Lung microvascular endothelial cell (primary cell): ENCODE data around the gene FLAD1. TPM values are rescaled to one million over a fixed set of nuclear protein-coding genes. Genes with fewer than 3 reads are reported as not detected.

Experiments
- DNase-seq, 2 donors: peaks; one replicate each; pipeline versions ENCODE4 v3.0.0 to v3.0.0-alpha.2; 2010; ENCODE audit warnings: low read depth in 2 of 2
- total RNA-seq: library from RNA; depleted of rRNA; stranded (reverse); fragments of >200 nt; gene quantifications from 2 replicates; pipeline ENCODE4 v1.2.1, GENCODE V29; 2014

Gene FLAD1
- total RNA-seq, 1 donor from 2014 or later: 24.2 TPM

DNA sequence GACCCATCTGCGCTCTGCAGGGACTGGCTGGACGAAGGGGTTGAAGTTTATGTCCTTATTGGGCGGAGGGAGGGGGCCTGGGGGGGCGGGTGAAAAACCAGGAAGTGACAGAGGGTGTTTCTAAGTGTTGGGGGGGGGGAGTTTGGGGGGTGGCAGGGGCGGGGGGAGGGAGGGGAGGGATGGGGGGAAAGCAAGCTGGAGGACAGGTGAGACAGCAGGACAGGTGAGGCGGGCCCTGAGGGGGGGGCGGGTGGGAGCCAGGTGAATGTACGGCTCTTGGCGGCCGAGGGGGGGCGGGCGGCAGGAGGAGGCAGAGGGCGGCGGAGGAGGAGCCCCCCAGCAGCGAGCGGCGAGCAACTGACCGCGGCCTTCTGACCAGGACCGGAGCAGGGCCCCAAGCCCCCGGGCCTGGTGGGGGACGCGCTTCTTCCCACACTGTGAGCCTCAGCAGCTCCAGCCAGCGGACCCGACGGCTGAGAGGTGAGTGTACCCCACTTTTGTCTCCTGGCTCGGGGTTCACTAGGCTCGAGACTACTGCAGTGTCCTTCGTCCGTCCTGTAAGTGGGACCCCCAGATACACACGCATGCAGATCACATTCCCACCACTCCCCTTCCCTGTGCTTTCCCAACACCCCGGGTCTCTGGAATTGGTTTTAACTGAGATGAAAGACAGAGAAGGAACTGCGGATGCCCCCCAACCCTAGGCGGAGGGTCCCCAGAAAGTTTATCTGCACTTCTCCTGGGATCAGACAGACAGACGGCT, 19.5 kb downstream of the FLAD1 start, which contains the start of gene ZBTB7B:
Gene ZBTB7B (plus strand): TSS at position 339 of the 763 bp plus-strand sequence. CDS start 11,859 bp downstream, outside the sequence.
- DNase-seq: peak; percentile 36 to 38

DNA sequence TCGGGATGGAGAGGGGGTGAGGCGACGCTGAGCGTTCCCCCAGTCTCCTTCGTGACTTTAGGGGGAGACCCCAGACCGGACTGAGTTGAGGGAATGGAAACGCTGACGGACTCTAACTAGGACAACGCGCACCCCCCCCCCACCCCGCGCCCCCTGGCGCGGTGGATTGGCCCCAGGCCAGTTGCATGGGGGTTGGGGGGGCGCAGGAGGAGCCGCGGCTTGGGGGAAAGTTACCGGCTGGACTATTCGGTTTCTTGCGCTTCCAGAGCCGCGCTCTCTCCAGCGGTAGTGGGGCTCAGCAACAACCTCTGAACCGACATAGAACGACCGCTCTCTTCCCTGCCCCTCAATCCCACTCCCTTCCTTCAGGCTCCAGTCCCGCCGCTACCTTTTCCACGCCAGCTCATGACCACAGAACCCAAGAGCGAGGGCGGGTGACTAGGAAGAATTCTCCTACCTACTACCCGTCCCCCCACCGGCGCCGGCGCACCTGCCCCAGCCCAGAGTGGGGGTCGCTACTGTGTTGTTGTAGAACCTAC, 20.2 kb downstream of the FLAD1 start:
- DNase-seq: peak; percentile 20 to 45

DNA sequence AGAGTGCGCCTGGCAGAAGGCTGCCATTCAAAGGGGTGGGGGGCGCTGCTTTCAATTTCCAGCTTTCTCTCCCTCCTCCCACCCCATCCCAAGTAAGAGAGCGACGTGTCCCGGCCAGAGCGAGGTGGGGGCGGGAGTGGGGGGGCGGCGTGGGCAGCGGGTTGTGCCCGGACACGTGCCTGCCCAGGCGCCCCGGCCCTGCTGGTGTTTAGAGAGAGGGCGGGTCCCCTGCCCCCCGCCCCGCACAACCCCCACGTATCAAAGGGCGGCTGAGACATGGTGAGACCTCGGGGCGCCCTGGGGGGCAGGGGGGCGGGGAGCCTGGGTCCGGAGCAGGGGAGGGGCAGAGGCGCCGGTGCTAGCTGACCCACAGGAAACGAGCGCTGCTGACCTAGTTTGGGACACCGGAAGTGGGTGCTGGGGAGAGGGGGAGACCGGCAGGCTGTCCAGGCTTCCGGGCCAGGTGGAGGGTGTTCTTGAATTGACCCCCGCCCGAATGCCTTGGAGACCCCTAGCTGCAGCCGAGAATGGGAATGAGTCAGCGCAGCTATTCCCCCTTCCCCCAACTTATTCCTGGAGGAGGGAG, 20.7 kb downstream of the FLAD1 start:
- DNase-seq: peak; percentile 14 to 19

GRCh38 chr1:155004352-155005075, 21.4 kb downstream of the FLAD1 start:
- DNase-seq: no peak

DNA sequence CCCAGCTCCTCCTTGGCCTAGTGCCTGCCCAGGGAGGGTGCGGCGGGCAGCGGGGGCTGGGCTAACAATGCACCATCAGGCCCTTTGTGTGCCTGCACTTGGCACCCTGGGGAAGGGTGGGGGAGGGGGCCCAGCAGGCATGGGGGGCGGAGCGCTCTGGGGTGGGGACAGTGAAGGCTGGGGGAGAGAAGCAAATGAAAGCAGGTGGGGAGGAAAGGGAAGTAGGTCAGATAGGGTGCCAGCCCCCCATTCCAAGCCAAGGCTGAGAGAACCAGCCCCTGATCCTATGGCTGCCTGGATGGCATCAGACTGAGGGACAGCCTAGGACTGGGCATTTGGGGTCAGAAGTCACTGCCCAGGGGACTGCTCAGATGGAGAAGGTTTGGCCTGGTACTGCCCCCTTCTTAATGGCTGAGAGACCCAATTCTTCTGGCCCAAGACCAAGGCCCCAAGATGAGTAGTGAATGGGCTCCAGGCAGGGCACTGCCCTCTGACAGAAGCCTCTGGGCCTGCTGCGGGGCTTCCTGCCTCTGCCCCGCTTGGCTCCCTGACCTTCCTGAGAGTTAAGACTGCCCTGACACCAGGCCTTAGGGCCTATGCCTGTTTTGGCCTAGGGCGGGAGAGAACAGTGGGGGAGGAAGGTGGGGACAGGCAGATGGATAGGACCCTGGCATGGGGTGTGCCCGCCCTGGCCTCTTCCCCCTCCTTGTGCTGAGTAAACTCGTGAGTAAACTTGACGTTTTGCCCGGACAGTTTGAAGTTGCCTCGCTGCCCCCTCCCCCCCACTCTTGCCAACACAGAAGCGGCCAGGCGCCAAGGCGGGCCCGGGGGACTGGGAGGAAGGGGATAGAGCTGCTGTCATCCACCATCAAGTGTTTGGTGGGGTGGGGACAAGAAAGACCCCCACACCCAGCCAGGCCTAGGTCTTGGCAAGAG, 22.2 kb downstream of the FLAD1 start:
- no peak for DNase-seq

- peak; percentile 25 to 37 for DNase-seq
Observed at GRCh38 chr1:155006601-155007101, 23.5 kb downstream of the FLAD1 start.

- DNase-seq: no peak
Observed at GRCh38 chr1:155007251-155007828, 24.2 kb downstream of the FLAD1 start.

- DNase-seq: no peak
Observed at GRCh38 chr1:155008015-155008941, 25.1 kb downstream of the FLAD1 start.

GRCh38 chr1:155009221-155009711, 26.1 kb downstream of the FLAD1 start:
- DNase-seq: no peak

- DNase-seq: no peak
Observed at GRCh38 chr1:155009742-155010141, 26.6 kb downstream of the FLAD1 start.

GRCh38 chr1:155010211-155010918, 27.2 kb downstream of the FLAD1 start:
- DNase-seq: no peak

DNA sequence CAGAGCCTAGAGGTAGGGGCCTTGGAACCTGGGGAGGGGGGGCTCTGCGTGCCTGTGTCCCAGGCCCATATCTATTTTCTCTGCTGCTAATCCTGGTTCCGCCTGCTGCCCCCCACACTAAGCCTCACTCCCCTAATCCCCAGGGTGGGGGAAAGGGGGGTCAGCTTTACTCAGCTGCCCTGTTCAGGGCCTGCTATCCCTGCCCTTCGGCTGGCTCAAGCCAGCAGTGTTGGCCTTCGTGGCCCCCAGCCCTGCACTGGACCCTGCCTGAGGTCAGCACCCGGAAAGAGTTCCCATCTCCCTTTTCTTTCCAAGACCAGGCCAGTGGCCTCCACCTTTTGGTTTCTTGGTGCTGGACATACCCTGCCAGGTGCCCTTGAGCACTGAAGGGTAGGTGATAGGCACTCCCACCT, 27.9 kb downstream of the FLAD1 start:
- no peak for DNase-seq

DNA sequence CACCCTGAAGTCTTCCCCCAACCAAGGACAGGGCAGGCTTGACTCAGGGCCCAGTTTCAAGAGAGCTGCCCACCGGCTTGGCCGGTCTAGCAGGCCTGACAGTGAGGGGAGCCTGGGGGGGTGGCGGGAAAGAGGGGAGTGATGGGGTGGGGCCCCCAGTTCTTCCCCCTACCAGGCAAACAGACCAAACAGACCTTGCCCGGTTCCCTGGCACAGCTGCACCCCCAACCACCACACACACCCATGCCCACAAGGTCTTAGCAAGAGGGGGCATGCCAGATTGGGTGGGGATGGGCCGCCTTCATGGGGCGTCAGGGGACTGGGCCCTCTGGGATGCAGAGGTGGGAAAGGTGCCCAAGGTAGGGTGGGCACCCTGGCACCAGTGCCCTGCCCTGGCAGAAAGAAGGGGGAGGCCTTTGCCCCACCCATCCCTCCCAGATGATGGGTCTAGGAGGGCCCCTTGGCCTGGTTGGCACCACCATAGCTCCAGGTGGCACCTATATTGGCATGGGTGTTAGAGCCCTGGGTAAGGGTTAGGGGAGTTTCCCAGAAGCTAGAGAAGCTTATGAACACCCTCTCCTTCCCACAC, 28.4 kb downstream of the FLAD1 start:
- no peak for DNase-seq

GRCh38 chr1:155012026-155012546, 28.9 kb downstream of the FLAD1 start:
- DNase-seq: peak; percentile 27 to 29

- no peak for DNase-seq
Observed at GRCh38 chr1:155012776-155013602, 29.8 kb downstream of the FLAD1 start.

DNA sequence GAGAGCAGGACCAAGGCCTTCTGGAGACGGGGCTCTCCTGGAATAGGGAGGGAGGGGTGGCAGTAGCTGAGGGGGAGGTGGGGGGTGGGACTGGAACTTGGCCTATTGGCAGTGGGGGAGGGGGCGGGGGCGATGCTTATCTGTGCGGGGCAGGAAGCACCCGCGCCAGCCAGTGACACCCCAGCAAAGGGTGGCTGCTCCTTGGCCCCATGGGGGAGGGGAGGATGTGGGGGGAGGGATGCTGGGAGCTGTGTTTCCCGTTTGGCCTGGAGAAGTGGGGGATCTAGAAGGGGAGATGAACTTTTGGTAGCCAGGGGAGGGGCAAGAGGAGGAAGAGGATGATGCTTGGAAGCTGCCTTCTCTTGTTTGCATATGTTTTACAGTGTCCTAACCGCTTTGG, 30.5 kb downstream of the FLAD1 start:
- DNase-seq: no peak
